Superior temporal gyrus (tissue), 1 donor: ENCODE measurements around the gene RNF115.
"Not testable (repeated sequence)": the region's sequence is repeated elsewhere in the genome, so short reads cannot be mapped to it uniquely, and the experiment has no call there.

ENCODE experiments used
- DNase-seq: peaks from one replicate; pipeline ENCODE4 v3.0.0-alpha.2; 2016; ENCODE audit errors: extremely low spot score

RNF115 gene

DNA sequence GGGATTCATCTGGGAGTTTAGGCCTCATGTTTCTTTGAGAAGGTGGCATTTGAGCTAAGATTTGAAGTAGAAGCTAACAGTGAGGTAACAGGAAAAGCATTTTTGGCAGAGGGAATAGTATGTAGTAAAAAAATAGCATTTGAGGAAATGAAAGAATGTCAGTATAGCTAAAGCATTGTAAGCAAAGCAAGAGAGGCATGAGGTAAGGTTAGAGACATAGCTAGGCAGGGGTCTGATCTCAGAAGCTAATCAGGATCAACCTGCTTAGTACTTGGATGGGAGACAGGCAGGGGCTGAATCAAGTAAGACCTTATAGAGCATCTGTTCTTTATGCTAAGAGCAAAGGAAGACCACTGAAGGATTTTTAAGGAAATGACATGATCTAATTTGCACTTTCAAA lies 4.1 kb upstream of the RNF115 start:
- no peak for DNase-seq

DNA sequence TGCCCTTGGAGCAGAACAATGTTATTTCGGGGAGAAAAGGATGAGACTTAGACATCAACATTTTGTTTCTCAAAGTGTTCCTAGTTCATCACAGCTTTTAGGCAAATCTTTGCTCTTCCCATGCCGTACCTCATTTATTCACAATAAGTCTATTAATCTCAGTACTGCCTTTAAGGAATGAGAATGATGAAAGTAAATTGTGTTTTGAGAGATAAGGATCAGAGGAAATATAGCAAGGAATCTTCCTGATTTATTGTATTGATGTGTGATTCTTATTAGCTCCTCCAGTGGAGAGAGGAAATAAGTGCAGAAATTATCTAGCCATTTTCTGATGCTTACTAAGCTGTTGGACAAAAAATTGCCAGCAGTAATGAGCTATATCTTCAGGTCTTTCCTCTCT lies 2.1 kb upstream of the RNF115 start:
- DNase-seq = no peak

DNA sequence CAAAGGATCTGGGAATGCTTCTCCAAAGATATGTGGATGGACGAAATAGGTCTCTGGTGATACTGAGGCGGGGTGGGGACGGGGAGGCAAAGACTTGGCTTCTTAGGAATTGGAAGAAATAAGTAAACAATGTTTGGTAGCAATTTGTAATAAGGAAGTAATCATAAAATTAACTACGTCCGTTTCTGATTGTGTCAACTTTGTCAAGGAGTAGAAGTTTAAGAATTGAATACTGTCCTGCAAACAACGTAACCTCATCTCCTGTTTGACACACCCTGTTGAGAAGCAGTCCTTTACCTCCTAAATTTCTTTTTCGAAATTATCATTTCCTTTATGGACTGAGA lies 576 bp upstream of the RNF115 start:
- no peak for DNase-seq

DNA sequence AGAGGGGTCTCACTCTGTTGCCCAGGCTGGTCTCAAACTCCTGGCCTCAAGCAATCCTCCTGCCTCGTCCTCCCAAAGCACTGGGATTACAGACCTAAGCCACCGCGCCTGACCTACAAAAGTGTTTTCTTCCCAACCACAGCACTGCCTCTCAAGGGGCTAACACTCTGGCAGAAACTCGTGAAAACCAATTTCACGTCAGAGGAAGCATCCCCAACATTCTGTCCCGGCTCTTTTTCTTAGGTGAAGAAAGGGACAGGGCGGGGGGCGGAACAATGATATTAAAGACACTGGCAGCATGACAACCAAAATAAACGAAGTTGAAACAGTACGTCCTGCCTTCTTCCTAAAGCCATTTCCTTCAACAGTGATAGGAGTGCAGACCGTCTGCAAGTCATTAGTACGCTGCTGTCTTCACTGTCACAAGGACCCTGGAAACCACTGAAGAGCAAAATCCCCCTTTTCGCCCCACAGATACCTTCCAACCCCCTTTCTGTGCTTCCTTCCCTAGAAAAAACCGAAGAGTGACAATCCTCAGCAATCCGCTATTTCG lies 1.0 kb downstream of the RNF115 start:
- DNase-seq = not testable (repeated sequence)

DNA sequence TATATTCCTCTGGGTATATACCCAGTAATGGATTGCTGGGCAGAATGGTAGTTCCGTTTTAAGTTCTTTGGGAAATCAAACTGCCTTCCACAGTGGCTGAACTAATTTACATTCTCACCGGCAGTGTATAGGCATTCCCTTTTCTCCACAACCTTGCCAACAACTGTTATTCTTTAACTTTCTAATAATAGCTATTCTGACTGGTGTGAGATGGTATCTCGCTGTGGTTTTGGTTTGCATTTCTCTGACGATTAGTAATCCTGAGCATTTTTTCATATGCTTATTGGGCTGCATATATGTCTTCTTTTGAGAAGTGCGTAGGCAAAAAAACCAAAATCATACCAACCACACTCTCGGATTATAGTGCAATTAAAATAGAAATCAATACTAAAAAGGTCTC lies 5.8 kb downstream of the RNF115 start:
- DNase-seq = not testable (repeated sequence)

DNA sequence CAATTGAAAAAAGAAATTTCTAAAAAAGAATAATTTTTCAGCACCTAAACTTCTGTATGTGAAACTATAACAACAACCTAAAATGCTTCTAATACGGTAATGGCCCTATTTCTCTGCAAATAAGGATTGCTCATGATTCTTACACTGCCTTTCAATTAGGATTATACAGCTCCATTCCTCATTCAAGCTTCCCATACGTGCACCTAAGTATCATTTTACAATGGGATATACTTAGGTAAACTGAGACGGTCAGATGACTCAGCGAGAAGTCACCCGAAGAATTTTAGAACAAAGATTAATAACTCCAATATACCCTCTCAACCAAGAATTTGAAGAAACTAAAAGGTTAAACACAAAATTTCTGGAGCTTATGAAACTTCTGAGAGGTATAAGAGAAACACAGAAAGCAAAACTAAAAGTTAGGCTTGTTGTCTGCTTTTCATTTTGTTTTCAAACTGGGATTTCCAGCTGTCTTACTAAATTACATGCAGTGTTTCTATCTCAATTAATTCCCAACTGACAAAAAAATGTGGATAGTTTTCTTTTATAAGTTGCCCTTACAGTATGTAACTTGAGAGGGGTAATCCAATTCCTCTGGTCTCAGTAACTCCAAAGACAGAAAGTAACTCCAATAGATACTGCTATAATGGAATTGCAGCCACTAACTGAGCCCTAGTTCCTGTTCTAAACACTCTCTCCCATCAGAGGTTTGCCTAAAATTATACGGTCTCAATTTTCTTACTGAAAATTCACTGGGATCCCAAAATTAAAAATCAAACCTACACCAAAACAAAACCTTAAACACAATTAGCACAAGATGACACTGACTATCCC lies 10.7 kb downstream of the RNF115 start:
- DNase-seq = not testable (repeated sequence)

GRCh38 chr1:145806844-145807243 lies 17.1 kb downstream of the RNF115 start:
- DNase-seq = no peak

GRCh38 chr1:145806408-145806807 lies 17.5 kb downstream of the RNF115 start:
- DNase-seq = no peak

GRCh38 chr1:145805057-145805456 lies 18.8 kb downstream of the RNF115 start:
- DNase-seq = peak; percentile 5

DNA sequence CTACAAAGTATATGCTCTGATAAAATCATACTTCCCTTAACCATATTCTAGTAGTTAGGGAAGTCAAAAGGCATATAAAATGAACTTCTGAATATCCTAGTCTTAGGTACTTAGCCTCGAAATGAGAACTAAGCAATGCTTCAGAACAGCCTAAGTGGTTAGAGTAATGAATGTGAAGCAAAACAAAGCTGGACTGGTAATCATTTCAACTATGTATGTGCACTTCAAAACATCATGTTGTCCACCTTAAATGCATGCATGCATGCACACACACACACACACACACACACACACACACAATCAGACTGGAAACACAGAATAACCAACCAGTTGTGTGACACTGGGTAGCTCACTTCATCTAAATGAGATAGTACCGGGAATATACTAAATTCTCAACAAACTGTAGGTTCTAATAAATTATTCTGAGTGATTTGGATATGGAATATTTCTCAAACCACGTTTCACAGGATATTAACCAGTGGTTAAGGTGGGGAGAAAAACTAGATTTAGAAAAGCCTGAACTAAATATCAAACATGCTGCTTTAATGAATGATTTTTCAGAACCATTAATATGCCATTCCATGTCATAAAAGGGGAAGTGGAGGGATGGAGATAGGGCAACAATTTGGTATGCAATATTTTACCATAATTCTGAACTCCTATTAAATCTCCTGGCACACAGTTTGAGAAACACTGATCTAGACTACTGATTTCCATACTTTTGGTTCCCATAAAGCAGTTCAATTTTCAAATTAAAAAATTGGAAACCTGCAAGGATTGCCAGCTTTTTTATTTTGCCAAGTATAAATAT lies 19.5 kb downstream of the RNF115 start:
- DNase-seq = no peak

GRCh38 chr1:145799806-145800205 lies 24.1 kb downstream of the RNF115 start:
- no peak for DNase-seq

DNA sequence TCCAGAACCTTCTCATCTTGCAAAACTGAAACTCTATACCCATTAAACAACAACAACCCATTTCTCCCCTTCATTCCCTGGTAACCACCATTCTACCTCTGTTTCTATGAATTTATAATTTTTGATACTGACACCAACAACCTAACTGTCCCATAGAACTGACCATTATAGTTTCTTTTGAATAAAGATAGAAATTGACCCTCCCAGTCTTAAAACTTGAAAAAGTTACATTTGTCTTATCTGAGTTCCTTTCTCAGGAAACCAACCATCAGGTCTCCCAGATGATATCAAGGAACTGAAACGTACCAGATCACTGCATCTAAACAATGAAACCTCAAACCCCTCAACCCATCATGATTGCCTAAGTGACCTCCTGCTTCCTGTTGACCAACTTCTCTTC lies 27.1 kb downstream of the RNF115 start:
- no peak for DNase-seq

- DNase-seq = no peak
Observed at GRCh38 chr1:145795257-145795881, 28.5 kb downstream of the RNF115 start.

- DNase-seq = no peak
Observed at GRCh38 chr1:145792484-145792883, 31.4 kb downstream of the RNF115 start.

DNA sequence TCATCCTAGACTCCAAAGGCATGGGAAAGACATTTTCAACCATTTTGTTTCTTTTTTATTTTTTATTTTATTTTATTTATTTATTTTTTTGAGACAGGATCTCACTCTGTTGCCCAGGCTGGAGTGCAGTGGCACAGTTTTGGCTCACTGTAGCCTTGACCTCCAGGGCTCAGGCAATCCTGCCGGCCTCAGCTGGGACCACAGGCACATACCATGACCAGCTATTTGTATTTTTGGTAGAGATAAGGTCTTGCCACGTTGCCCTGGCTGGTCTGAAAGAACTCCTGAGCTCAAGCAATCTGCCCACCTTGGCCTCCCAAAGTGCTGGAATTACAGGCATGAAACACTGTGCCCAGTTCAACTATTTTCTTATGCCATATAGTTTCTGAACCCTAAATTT lies 32.0 kb downstream of the RNF115 start:
- DNase-seq = not testable (repeated sequence)

GRCh38 chr1:145788580-145788979 lies 35.3 kb downstream of the RNF115 start:
- no peak for DNase-seq

- DNase-seq = no peak
Observed at GRCh38 chr1:145786271-145786670, 37.6 kb downstream of the RNF115 start.

DNA sequence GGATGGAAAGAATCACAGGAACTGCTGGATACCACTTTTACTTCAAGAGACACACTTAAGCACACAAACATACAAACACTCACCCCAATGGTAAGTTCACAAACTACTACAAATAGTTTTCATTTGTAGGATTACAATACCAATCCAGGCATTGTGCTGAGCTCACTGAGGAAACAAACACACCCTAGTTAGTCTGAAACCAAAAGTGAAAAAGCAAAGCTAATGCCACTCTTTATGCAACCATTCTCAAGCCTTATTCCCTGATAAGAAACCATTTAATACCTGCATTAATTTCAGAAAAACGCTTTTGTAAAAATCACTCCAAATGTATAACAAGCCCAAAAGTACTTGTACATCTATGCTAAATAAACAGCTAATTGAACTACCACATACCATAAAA lies 38.3 kb downstream of the RNF115 start:
- peak; percentile 14 for DNase-seq

GRCh38 chr1:145784409-145784808 lies 39.5 kb downstream of the RNF115 start:
- DNase-seq = no peak

- DNase-seq = peak; percentile 53
Observed at GRCh38 chr1:145782272-145783099, 41.4 kb downstream of the RNF115 start.

DNA sequence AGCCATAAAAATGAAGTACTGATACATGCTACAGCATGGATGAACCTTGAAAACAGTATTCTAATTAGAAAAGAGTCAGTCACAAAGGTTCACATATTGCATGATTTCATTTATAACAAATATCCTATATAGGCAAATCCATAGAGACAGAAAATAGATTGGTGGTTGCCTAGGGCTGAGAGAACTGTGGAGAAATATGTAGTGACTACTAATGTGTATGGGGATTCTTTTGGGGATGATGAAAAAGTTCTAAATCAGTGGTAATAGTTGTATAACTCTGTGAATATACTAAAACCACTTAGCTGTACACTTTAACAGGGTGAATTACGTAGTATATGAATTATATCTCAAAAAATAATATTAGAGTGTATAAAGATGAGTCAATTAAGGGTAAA lies 45.8 kb downstream of the RNF115 start:
- DNase-seq = no peak
